Mucosa of rectum (tissue), 2 donors: Measurements from ENCODE around the gene QRSL1.
"Not testable (repeated sequence)": the region's sequence is repeated elsewhere in the genome, so short reads cannot be mapped to it uniquely, and the experiment has no call there.

Experiments used
- H3K27ac ChIP-seq, 2 donors: one replicate each; pipeline ENCODE4 v1.7.0; 2013; ENCODE audit warnings: inconsistent platforms in 2 of 2, low read depth in 2 of 2, low read length in 2 of 2
- H3K27me3 ChIP-seq, 2 donors: one replicate each; pipeline ENCODE4 v1.7.0; 2013; ENCODE audit warnings: low read length in 2 of 2; ENCODE audit not compliant: control insufficient read depth in 2 of 2, insufficient read depth in 2 of 2
- H3K36me3 ChIP-seq, 2 donors: one replicate each; pipeline ENCODE4 v1.7.0; 2013; ENCODE audit warnings: low read length in 2 of 2; ENCODE audit not compliant: control insufficient read depth in 2 of 2, insufficient read depth in 2 of 2
- H3K4me1 ChIP-seq, 2 donors: one replicate each; pipeline ENCODE4 v1.7.0; 2013; ENCODE audit warnings: low read length in 2 of 2, mild to moderate bottlenecking in 1 of 2; ENCODE audit not compliant: control insufficient read depth in 2 of 2, insufficient read depth in 2 of 2
- H3K4me3 ChIP-seq, 2 donors: one replicate each; pipeline ENCODE4 v1.7.0; 2013; ENCODE audit warnings: low read length in 2 of 2
- H3K9ac ChIP-seq, 2 donors: one replicate each; pipeline ENCODE4 v1.7.0; 2013; ENCODE audit warnings: low read length in 2 of 2, low read depth in 1 of 2, mild to moderate bottlenecking in 1 of 2
- H3K9me3 ChIP-seq, 2 donors: one replicate each; pipeline ENCODE4 v1.7.0; 2013; ENCODE audit warnings: low read length in 2 of 2; ENCODE audit not compliant: control insufficient read depth in 2 of 2
- donor health status: healthy.
- donor health status: Normal muscosa, but diverticular disease.

Gene QRSL1

GRCh38 chr6:106629103-106629858, at the start of gene QRSL1, which contains the start of gene RTN4IP1:
Gene QRSL1, plus strand, starts transcription at chr6:106629578. Its CDS starts 104 bp downstream, at chr6:106629682.
Gene RTN4IP1, minus strand, starts transcription at chr6:106629498. Its CDS starts 477 bp downstream, at chr6:106629021.
- Histone ChIP-seq H3K9me3 (no peaks in the 10 kb centered on the region), H3K9ac (peak within 1 kb of the TSS; percentile 91 to 92), H3K4me1 (peaks cover 5 to 13% of the 10 kb centered on the region in 2 donors), H3K36me3 (no peaks in the 10 kb centered on the region), H3K27ac (peak within 1 kb of the TSS; percentile 79 to 83), H3K4me3 (peak within 1 kb of the TSS; percentile 98 to 100), H3K27me3 (no peaks in the 10 kb centered on the region)

- Histone ChIP-seq H3K4me3 (no peak overlapping the region), H3K4me1 (no peaks in the 10 kb centered on the region), H3K9me3 (no peaks in the 10 kb centered on the region), H3K9ac (no peak overlapping the region), H3K27ac (no peak overlapping the region), H3K36me3 (peaks cover 5 to 23% of the 10 kb centered on the region in 2 donors), H3K27me3 (no peaks in the 10 kb centered on the region)
These were observed 47.9 kb upstream of the QRSL1 start for GRCh38 chr6:106581468-106581867.

GRCh38 chr6:106586815-106587415, 42.5 kb upstream of the QRSL1 start:
- H3K36me3 ChIP-seq = peaks cover 15 to 18% of the 10 kb centered on the region in 2 donors
- no peak overlapping the region for H3K4me3 ChIP-seq
- no peak overlapping the region for H3K27ac ChIP-seq
- no peaks in the 10 kb centered on the region for H3K9me3 ChIP-seq
- H3K27me3 ChIP-seq = no peaks in the 10 kb centered on the region
- no peak overlapping the region for H3K9ac ChIP-seq
- H3K4me1 ChIP-seq = no peaks in the 10 kb centered on the region

GRCh38 chr6:106588937-106589336, 40.4 kb upstream of the QRSL1 start:
- H3K4me3 ChIP-seq, H3K4me1 ChIP-seq, H3K27ac ChIP-seq, H3K27me3 ChIP-seq, H3K9ac ChIP-seq, H3K9me3 ChIP-seq: not testable (repeated sequence)
- peaks cover 12 to 13% of the 10 kb centered on the region in 2 donors for H3K36me3 ChIP-seq

GRCh38 chr6:106591111-106591825, 38.1 kb upstream of the QRSL1 start:
- H3K36me3 ChIP-seq = peaks cover 8 to 13% of the 10 kb centered on the region in 2 donors
- H3K9me3 ChIP-seq = no peaks in the 10 kb centered on the region
- H3K4me1 ChIP-seq = no peaks in the 10 kb centered on the region
- no peak overlapping the region for H3K9ac ChIP-seq
- H3K27me3 ChIP-seq = no peaks in the 10 kb centered on the region
- no peak overlapping the region for H3K4me3 ChIP-seq
- H3K27ac ChIP-seq = no peak overlapping the region

- Histone ChIP-seq H3K4me1 (no peaks in the 10 kb centered on the region), H3K27ac (no peak overlapping the region), H3K4me3 (no peak overlapping the region), H3K36me3 (peaks cover 0 to 2% of the 10 kb centered on the region in 2 donors), H3K27me3 (no peaks in the 10 kb centered on the region), H3K9ac (no peak overlapping the region), H3K9me3 (no peaks in the 10 kb centered on the region)
These were observed 29.9 kb upstream of the QRSL1 start for GRCh38 chr6:106599440-106599839.

GRCh38 chr6:106600329-106600728, 29.0 kb upstream of the QRSL1 start:
- H3K9me3 ChIP-seq = no peaks in the 10 kb centered on the region
- H3K9ac ChIP-seq = no peak overlapping the region
- peaks cover 0 to 2% of the 10 kb centered on the region in 2 donors for H3K36me3 ChIP-seq
- H3K4me1 ChIP-seq = no peaks in the 10 kb centered on the region
- no peak overlapping the region for H3K4me3 ChIP-seq
- no peaks in the 10 kb centered on the region for H3K27me3 ChIP-seq
- H3K27ac ChIP-seq = no peak overlapping the region

- Histone ChIP-seq H3K27ac (no peak overlapping the region), H3K36me3 (no peaks in the 10 kb centered on the region), H3K9ac (no peak overlapping the region), H3K9me3 (no peaks in the 10 kb centered on the region), H3K4me3 (no peak overlapping the region), H3K27me3 (no peaks in the 10 kb centered on the region), H3K4me1 (no peaks in the 10 kb centered on the region)
These were observed 21.2 kb upstream of the QRSL1 start for GRCh38 chr6:106608080-106608668.

GRCh38 chr6:106609699-106610098, 19.7 kb upstream of the QRSL1 start:
- no peak overlapping the region for H3K27ac ChIP-seq
- no peak overlapping the region for H3K4me3 ChIP-seq
- H3K36me3 ChIP-seq = no peaks in the 10 kb centered on the region
- no peaks in the 10 kb centered on the region for H3K4me1 ChIP-seq
- no peak overlapping the region for H3K9ac ChIP-seq
- no peaks in the 10 kb centered on the region for H3K27me3 ChIP-seq
- no peaks in the 10 kb centered on the region for H3K9me3 ChIP-seq

- Histone ChIP-seq H3K27me3 (no peaks in the 10 kb centered on the region), H3K9me3 (no peaks in the 10 kb centered on the region), H3K4me3 (no peak overlapping the region), H3K27ac (no peak overlapping the region), H3K9ac (no peak overlapping the region), H3K36me3 (no peaks in the 10 kb centered on the region), H3K4me1 (no peaks in the 10 kb centered on the region)
These were observed 18.3 kb upstream of the QRSL1 start for GRCh38 chr6:106611030-106611429.
